ENCODE data around the gene PCIF1. TPM values are rescaled to one million over a fixed set of nuclear protein-coding genes. Genes with fewer than 3 reads are reported as not detected.
"Not testable (repeated sequence)": the region's sequence is repeated elsewhere in the genome, so short reads cannot be mapped to it uniquely, and the experiment has no call there.

Gene PCIF1
- total and polyA plus RNA-seq, 7 donors = 26.4 to 39.3 (median 31.9) TPM

DNA sequence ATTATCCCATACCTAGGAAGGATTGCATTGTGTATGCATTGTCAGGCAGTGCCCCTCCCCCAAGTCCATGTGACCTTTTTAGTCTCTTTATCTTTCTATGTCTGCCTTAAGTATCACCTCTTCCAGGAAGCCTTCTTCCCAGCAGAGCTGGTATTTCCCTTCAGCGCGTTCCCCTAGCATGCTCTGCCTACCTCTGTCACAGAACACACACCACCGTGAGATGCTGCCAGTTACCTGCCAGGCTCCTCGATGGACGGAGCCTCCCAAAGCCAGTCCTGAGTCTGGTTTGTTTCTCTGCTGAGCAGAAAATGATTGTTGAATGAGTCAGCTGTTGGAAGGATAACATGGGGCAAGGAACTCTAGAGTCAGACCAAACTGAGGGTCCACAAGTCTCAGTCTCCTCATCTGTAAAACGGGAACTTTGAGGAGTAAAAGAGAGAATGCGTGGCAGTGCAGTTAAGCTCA lies 48.8 kb downstream of the PCIF1 start:
- peak; percentile 21 for DNase-seq
- Histone ChIP-seq H3K36me3 (no peaks in the 10 kb centered on the region), H3K27ac (no peak overlapping the region), H3K9me3 (no peaks in the 10 kb centered on the region), H3K27me3 (peaks cover 0 to 3% (median 0%) of the 10 kb centered on the region in 3 donors), H3K4me1 (no peaks in the 10 kb centered on the region), H3K4me3 (no peak overlapping the region)
- TF ChIP-seq POLR2A (IDR thresholded peaks at IDR 0.05) = no peak
- no peak for TF ChIP-seq EP300 (IDR thresholded peaks at IDR 0.05)
- no peak for TF ChIP-seq POLR2AphosphoS5 (IDR thresholded peaks at IDR 0.05)
- no peak for TF ChIP-seq CTCF (IDR thresholded peaks at IDR 0.05)
- 66 to 71% methylated on average over 7 of the region's 7 CpGs for WGBS, 2 donors
- intact Hi-C loops (cut with DNase I) = no loop called here

- Histone ChIP-seq H3K4me1 (no peaks in the 10 kb centered on the region), H3K27ac (no peak overlapping the region), H3K4me3 (no peak overlapping the region), H3K27me3 (peaks cover 0 to 16% (median 3%) of the 10 kb centered on the region in 3 donors), H3K9me3 (no peaks in the 10 kb centered on the region), H3K36me3 (no peaks in the 10 kb centered on the region)
- intact Hi-C loops (cut with DNase I) = no loop called here
- WGBS, 2 donors = 63 to 75% methylated on average over 7 of the region's 7 CpGs
- peak; percentile 56 for DNase-seq
- TF ChIP-seq CTCF (IDR thresholded peaks at IDR 0.05) = no peak
Observed at GRCh38 chr20:45985573-45985972, 51.1 kb downstream of the PCIF1 start.

DNA sequence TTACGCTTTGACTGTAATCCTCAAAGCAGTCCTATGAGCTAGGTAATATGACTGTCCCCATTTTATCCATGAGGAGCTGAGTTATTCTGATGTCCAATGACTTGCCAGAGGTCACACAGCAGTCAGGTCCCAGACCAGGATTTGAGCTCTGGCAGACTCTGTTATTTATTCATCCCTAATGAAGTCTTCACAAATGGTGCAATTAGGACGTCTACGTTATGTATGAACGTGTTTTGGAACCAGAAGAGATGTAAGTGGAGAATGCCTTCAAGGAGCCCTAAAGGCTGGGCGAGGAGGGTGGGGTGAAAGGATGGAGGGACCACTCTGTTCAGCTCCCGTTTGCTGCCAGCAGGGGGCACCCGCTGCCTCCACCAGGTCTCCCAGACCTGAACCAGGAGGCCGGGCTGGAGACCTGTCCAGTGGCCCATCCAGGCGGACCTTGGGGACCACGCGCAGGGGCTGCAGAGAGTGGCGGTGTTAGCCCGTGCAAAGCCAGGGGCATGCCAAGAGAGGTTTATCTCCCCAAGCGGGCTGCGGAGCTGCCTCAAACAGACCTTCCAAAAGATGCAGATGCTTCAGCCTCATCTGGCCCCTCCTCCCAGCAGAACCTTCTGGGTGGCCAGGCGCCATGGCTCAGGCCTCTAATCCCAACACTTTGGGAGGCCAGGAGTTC lies 52.8 kb downstream of the PCIF1 start:
- 10% methylated on average over 16 of the region's 16 CpGs for WGBS, 2 donors
- H3K27me3 ChIP-seq = peaks cover 0 to 31% (median 9%) of the 10 kb centered on the region in 3 donors
- no peak for TF ChIP-seq POLR2A (IDR thresholded peaks at IDR 0.05)
- TF ChIP-seq CTCF (IDR thresholded peaks at IDR 0.05) = peak; percentile 11 to 64 (median 36)
- TF ChIP-seq POLR2AphosphoS5 (IDR thresholded peaks at IDR 0.05) = no peak

DNA sequence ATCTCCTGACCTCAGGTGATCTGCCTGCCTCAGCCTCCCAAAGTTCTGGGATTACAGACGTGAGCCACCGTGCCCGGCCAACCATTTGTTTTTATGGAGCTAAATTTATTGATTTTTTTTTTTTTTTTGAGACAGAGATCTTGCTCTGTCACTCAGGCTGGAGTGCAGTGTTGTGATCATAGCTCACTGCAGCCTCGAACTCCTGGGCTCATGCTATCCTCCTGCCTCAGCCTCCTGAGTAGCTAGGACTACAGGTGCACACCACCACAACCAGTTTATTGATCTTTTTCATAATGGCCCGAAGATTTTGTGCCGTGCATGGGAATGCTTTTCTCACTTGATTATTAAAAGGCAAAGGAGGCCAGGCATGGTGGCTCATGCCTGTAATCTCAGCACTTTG lies 54.3 kb downstream of the PCIF1 start:
- H3K36me3 ChIP-seq; H3K4me3 ChIP-seq; H3K9me3 ChIP-seq; H3K27ac ChIP-seq; intact Hi-C loops (cut with DNase I); H3K4me1 ChIP-seq: not testable (repeated sequence)
- DNase-seq = peak; percentile 18
- peaks cover 0 to 44% (median 9%) of the 10 kb centered on the region in 3 donors for H3K27me3 ChIP-seq
- 44 to 72% methylated on average over 6 of the region's 6 CpGs for WGBS, 2 donors

More for the DNA sequence above, 52.8 kb downstream of the PCIF1 start:
- Histone ChIP-seq H3K9me3 (no peaks in the 10 kb centered on the region), H3K4me1 (no peaks in the 10 kb centered on the region), H3K4me3 (no peak overlapping the region), H3K36me3 (no peaks in the 10 kb centered on the region), H3K27ac (no peak overlapping the region)
- intact Hi-C loops (cut with DNase I) = no loop called here
- DNase-seq = peak; percentile 77

GRCh38 chr20:45991616-45992015 lies 57.1 kb downstream of the PCIF1 start:
- intact Hi-C loops (cut with DNase I) = no loop called here
- peak; percentile 18 for DNase-seq
- Histone ChIP-seq H3K4me3 (no peak overlapping the region), H3K27ac (no peak overlapping the region), H3K9me3 (no peaks in the 10 kb centered on the region), H3K36me3 (no peaks in the 10 kb centered on the region), H3K27me3 (peaks cover 0 to 64% (median 9%) of the 10 kb centered on the region in 3 donors), H3K4me1 (no peaks in the 10 kb centered on the region)
- TF ChIP-seq EP300 (IDR thresholded peaks at IDR 0.05) (no peak), POLR2AphosphoS5 (IDR thresholded peaks at IDR 0.05) (no peak), POLR2A (IDR thresholded peaks at IDR 0.05) (no peak), CTCF (IDR thresholded peaks at IDR 0.05) (no peak)
- 86 to 88% methylated on average over 3 of the region's 3 CpGs for WGBS, 2 donors
